ENCODE data around the gene CELSR1. TPM values are rescaled to one million over a fixed set of nuclear protein-coding genes. Genes with fewer than 3 reads are reported as not detected.

The CELSR1 gene
- polyA plus RNA-seq, 12 donors: 1.4 to 24.7 (median 5.0) TPM; not detected in 1

GRCh38 chr22:46444390-46444854, 93.0 kb downstream of the CELSR1 start:
- no peak for DNase-seq

- DNase-seq: no peak
Observed at GRCh38 chr22:46443850-46444389, 93.5 kb downstream of the CELSR1 start.

GRCh38 chr22:46442217-46442853, 95.1 kb downstream of the CELSR1 start:
- DNase-seq: no peak

- no peak for DNase-seq
Observed at GRCh38 chr22:46439576-46440465, 97.6 kb downstream of the CELSR1 start.

GRCh38 chr22:46439111-46439510, 98.3 kb downstream of the CELSR1 start:
- no peak for DNase-seq

DNA sequence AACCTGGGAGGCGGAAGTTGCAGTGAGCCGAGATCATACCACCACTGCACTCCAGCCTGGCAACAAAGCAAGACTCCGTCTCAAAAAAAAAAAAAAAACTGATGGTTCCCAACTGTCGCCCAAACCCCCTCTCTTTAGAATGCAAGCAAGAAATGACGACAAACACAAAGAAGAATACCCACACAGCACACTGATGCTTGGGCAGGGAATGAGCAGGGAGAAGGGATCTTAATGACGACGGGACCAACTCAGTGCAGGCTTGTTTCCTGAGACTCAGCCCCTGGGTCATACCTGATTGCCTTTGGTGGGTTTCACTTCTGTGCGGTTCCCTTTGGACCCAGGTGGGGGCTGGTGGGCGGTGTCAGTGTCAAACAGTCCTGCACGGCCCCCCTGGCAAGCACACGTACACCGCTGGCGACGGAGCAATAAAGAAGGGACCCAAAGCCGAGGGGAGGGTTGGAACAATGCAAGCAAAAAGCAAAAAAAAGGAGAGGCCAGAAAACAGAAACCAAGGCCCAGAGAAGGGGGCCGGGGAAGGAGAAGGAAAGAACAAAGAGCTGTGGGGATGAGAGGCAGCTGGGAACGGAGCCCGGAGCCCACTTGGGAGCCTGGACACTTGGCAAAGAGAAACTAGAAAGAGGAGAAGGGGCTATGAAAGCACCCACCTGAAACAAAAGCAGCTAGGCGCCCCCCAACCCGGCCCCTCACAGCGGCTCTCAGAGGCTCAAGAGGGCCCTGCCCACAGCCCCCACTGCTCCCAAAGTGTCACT, 99.6 kb downstream of the CELSR1 start:
- no peak for DNase-seq

- DNase-seq: no peak
Observed at GRCh38 chr22:46436595-46437175, 100.7 kb downstream of the CELSR1 start.

DNA sequence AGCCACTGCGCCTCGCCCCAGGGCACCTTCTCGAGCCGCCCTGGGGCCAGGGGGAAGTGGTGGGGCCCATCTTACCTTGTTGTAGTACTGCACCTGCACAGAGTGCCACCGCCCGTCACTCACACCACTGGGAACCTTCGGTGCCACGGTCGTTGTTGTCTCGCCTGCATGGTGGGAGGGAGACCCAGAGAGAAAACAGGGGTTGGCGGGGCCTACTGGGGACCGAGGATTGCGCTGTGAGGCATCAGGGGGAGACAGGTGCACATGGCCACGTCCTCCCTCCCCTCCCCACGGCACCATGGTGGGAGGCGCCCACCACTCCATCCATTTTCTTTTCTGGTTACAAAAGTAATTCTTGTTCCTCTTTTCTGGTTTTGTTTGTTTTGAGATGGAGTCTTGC, 104.1 kb downstream of the CELSR1 start:
- no peak for DNase-seq

DNA sequence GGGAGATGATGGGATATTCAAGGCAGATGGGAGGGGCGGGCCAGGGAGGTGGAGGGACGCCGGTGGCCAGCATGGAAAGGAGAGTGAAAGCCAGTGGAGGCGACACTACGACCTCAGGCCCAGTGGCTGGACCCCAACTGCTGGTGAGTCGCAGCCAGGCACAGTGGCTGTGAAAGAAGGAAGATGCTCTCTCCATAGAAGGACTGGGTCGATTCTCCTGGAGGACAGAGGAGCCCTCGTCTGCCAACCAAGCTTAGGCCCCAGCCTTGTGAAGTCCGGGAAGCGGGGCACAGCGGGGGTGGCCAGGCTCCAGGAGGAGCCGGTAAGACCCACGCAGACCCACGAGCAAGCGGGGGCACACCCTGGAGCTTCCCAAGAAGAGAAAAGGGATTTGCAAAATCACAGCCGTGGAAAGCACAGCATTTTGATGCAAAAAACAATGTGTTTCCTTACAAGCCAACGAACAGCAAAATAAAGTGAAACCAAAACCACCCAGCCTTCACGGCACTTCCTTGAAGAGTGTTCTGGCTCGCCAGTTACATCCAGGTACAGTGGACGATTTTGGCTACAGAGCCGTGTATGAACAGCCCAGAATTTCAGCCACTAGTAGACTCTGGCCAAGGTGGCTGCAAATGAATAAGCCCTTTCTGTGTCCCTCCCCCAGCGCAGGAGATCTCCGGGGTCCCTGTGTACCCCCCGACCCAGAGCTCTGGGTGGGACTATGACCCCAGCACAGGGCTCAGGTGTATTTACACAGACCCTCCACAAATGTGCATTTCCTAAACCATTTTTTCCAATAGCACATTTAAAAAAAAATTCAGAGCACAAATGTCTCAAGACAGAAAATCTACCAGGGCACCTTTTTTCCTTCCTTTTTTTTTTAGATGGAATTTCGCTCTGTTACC, 105.0 kb downstream of the CELSR1 start:
- DNase-seq: no peak

DNA sequence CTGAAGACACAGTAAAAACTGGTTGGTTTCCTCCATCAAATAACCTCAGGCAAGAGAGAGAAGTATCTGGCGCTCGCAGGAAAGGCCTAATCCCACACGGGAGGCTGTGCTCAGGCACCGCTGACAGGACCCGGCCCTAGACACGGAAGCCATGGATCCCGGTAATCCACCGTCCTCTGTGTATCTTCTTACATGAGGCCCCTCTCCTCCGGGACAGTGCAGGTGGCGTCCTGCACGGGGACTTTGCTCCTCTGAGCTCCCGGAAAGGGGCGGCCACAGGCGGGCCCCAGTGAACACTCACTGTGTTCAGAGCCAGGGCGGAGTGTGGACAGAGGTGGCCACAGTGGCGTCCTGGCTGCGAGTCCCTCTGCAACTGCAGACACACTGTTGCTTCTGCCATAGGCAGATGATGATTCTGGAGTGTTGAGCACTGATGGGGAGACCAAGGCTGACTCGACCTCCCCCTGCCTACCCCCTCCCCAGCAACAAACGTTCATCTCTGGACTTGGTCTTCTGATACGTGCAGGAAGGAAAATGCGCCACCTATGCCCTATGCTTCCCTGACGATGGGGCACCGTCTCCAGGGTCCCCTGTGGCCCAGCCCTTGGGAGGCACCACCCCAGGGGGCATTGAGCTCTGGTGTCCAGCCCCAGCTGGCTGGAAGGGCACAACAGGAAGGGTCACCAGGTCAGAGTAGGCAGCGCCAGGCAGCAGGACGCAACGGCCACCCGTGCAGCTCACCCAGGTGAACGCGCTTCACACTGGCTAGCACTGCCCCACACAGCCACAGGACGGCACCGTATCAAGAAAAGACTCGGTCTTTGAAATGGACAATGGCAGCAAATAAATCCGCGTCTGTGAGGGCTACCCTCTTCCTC, 106.2 kb downstream of the CELSR1 start:
- no peak for DNase-seq

GRCh38 chr22:46429325-46429853, 108.0 kb downstream of the CELSR1 start:
- DNase-seq: no peak

DNA sequence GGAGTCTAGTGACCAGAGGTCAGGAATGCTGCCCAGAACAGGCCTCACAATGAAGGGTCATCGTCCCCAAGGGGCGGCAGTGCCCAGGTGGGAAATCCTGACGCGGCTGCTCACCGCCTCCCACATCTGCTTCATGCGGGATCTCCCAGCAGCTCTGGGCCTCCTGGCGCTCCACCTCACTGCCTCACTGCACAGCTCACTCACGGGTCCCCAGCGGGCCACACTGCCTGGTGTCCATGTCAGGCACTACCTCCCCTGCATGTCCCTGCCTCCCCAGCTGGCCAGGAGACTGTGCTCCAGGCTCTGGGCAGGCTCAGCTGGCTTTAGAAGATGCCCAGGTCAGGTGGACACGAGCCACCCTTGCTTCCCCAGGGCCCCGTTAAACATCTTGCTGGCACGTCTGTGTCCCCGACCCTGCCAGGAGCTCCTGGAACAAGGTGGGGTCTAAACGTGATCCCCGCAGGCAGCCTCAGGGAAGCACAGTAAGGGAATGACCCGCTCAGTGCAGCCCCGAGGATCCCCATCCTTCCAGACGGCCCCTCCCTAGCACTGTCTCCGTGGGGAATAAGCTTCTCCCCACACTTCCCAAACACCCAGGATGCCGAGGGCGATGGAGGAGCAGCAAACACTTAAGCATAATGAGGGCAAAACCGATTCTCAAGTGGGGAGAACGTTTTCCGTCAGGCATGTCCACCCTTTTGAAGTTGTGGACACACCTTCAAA, 108.7 kb downstream of the CELSR1 start:
- no peak for DNase-seq

GRCh38 chr22:46428171-46428570, 109.2 kb downstream of the CELSR1 start:
- no peak for DNase-seq

GRCh38 chr22:46425016-46425415, 112.4 kb downstream of the CELSR1 start:
- no peak for DNase-seq

GRCh38 chr22:46424496-46424895, 112.9 kb downstream of the CELSR1 start:
- DNase-seq: no peak

GRCh38 chr22:46422896-46423295, 114.5 kb downstream of the CELSR1 start:
- peak; percentile 19 for DNase-seq

DNA sequence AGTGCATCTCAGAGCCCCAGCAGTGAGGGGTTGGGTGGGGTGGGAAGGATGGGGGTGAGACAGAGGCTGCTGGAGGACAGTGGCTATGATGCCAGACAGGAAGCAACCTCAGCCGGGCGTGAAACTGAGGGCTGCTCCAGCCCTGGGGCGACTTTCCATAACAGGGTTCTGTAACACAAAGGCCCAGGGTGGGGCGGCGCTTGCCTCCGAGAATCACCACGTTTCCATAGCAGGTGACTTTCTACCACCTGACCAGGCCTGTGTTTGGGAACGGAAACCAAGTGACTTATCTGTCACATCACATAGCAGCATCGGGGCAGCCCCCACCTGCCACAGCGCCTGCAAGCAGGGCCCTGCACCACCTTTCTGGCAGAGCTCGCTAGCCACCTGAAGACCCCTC, 116.2 kb downstream of the CELSR1 start:
- DNase-seq: no peak

GRCh38 chr22:46419754-46420571, 117.5 kb downstream of the CELSR1 start:
- DNase-seq: no peak
